HAP-1 (cell line): ENCODE data around the gene RGS9BP.
A peak's percentile ranks its signal among the peaks of the same experiment; 100 is the strongest.
"Not testable (repeated sequence)": the region's sequence is repeated elsewhere in the genome, so short reads cannot be mapped to it uniquely, and the experiment has no call there.

Experiments used
- DNase-seq, 2 experiments: peaks; one replicate each; pipeline ENCODE4 v3.0.0-alpha.2; 2016 to 2020; ENCODE audit warnings: low spot score in 2 of 2
- H3K27me3 ChIP-seq: fragments of 250-450 bp; sonication (Bioruptor Pico); 2 replicates; pipeline ENCODE4 v1.5.1; 2020; ENCODE audit warnings: low read depth, mild to moderate bottlenecking, moderate library complexity
- H3K36me3 ChIP-seq: fragments of 250-450 bp; sonication (Bioruptor Pico); replicated peaks from 2 replicates; pipeline ENCODE4 v1.5.1; 2020; ENCODE audit warnings: mild to moderate bottlenecking
- H3K4me1 ChIP-seq: fragments of 250-450 bp; sonication (Bioruptor Pico); 2 replicates; pipeline ENCODE4 v1.5.1; 2020; ENCODE audit warnings: mild to moderate bottlenecking
- H3K4me3 ChIP-seq: fragments of 250-450 bp; sonication (Bioruptor Pico); 2 replicates; pipeline ENCODE4 v1.5.1; 2020; ENCODE audit warnings: mild to moderate bottlenecking, moderate library complexity
- H3K9me3 ChIP-seq: fragments of 250-450 bp; sonication (Bioruptor Pico); 2 replicates; pipeline ENCODE4 v1.5.1; 2020; ENCODE audit warnings: mild to moderate bottlenecking, moderate library complexity
- in situ Hi-C: fragments of 300-500 bp; cut with MboI; formaldehyde crosslinking; loops from 3 replicates; pipeline ENCODE4 v1.14.3; 2020; ENCODE audit warnings: low sequenced_read_pairs, inconsistent platforms, mixed read lengths

The RGS9BP gene

DNA sequence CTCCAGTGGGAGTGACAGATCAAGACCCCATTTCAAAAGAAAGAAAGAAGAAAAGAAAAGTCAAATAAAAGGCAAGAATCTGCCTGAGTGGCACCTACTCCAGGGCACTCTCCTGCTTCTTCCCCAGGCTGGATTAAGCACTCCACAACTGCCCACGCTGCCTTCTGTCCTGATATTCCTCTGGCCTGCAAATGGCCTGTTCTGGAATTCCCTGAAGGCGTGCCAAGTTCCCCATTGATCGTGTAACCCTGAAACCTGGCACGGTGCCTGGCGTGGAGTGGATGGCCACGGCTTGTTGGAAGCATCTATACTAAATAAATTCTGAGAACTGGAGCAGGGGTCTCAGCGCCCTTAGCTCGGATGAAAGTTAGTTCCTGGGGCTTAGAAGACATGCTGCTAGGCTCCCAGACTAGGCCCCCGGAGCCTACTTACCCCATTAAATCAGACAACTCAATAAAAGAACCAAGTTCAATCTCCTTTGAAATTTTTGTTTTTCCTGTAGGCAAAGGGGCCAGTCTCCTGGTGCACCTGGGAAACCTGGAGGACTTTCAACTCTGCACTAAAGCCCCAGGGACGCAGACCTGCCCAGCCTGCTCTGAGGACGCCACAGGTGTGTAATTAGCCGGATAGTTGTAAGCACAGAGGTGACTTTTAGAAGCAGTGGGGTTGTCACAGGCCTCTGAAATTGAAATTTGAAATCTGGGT lies 22.6 kb upstream of the RGS9BP start:
- H3K36me3 ChIP-seq, result peaks cover 33% of the 10 kb centered on the region
- H3K4me3 ChIP-seq, result no peak overlapping the region

DNA sequence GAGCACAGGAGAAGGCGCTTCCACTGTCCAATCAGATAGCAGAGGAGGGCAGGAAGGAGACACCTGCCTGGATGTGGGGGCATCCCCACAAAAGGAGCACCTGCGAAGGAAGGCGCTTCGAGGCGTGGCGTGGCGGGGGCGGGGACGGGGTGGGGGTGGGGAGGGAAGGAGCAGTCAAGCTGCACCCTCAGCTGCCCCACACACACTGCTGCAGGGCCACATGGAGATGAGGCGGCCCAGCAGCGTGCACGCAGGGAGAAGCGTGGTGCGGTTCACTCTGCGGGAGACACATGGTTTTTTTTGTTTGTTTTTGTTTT lies 22.1 kb upstream of the RGS9BP start:
- in situ Hi-C loops, result no loop called here

More for the DNA sequence above, 22.6 kb upstream of the RGS9BP start:
- no peak for DNase-seq
- H3K9me3 ChIP-seq, result no peaks in the 10 kb centered on the region
- H3K27me3 ChIP-seq, result no peaks in the 10 kb centered on the region
- H3K4me1 ChIP-seq, result no peaks in the 10 kb centered on the region
- in situ Hi-C loops, result no loop called here

DNA sequence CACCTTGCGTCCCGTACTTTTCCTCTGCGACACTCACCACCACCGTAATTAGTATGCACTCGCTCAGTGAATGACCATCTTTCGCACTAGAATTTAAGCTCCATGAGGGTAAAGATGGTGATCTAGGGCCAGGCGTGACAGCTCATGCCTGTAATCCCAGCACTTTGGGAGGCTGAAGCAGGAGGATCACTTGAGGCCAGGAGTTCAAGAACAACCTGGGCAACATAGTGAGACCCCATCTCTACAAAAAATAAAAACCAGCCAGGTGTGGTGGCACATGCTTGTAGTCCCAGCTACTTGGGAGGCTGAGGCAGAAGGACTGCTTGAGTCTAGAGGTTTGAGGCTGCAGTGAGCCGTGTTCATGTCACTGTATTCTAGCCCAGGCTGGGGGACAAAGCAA lies 19.3 kb upstream of the RGS9BP start:
- H3K4me3 ChIP-seq, in situ Hi-C loops, H3K9me3 ChIP-seq, H3K4me1 ChIP-seq, DNase-seq, H3K27me3 ChIP-seq: not testable (repeated sequence)
- peaks cover 29% of the 10 kb centered on the region for H3K36me3 ChIP-seq

More for the DNA sequence above, 22.1 kb upstream of the RGS9BP start:
- Histone ChIP-seq H3K4me1 (no peaks in the 10 kb centered on the region), H3K27me3 (no peaks in the 10 kb centered on the region), H3K4me3 (no peak overlapping the region), H3K9me3 (no peaks in the 10 kb centered on the region), H3K36me3 (peaks cover 34% of the 10 kb centered on the region)
- no peak for DNase-seq

DNA sequence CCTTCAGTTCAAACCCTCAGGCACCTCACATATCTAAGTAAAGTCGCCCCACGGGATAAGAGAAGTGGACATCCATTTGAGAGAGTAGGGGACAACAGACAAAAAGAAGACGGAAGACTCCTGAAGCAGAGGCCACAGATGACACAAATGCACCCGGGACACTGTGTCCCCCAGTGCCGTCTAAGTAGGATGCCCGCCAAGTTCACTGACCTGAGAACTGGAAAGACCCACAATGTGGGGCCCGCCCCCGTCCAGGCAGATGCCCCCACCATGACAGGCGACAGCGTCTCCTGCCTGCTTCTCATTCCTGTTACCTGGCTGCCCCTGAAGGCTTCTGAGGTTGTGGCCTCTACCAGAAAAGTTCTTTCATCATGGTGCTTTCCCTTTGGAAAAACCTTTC lies 17.6 kb upstream of the RGS9BP start:
- peaks cover 28% of the 10 kb centered on the region for H3K36me3 ChIP-seq
- no peaks in the 10 kb centered on the region for H3K4me1 ChIP-seq
- no peaks in the 10 kb centered on the region for H3K9me3 ChIP-seq
- in situ Hi-C loops, result no loop called here
- no peak for DNase-seq
- no peaks in the 10 kb centered on the region for H3K27me3 ChIP-seq
- H3K4me3 ChIP-seq, result no peak overlapping the region

DNA sequence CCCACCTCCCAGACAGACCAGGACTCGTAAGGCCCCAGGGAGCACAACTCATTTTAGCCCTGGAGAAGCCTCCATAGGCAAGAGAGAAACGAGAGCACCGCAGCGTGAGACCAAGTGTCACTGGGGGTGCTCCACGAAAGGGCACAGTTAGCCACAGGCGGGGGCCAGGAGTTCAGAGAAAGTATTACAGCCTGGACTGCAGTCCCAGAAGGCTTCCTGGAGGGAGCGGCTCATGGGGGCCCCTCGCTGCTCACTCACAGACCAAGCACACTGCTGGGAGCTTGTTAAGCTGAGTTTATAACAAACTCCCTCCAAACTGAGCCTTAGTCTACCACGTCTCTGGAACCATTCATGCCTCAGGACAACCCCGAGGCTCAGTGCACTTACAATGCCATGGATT lies 17.1 kb upstream of the RGS9BP start:
- no peak overlapping the region for H3K4me3 ChIP-seq
- H3K27me3 ChIP-seq, result no peaks in the 10 kb centered on the region
- H3K4me1 ChIP-seq, result no peaks in the 10 kb centered on the region
- no peaks in the 10 kb centered on the region for H3K9me3 ChIP-seq
- peaks cover 26% of the 10 kb centered on the region for H3K36me3 ChIP-seq
- DNase-seq, result no peak
- in situ Hi-C loops, result no loop called here

DNA sequence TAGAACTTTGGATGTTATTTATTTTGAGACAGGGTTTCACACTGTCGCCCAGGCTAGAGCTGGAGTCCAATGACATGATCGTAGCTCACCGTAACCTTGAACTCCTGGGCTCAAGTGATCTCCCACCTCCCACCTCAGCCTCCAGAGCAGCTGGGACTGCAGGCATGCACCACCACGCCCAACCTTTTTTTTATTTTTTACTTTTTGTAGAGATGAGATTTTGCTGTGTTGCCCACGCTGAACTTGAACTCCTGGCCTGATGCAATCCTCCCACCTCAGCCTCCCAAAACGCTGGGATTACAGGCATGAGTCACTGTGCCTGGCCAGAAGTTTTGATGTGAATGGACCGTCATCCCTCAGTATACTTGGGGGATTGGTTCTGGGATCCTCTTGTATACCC lies 14.3 kb upstream of the RGS9BP start:
- DNase-seq, result no peak
- peaks cover 19% of the 10 kb centered on the region for H3K36me3 ChIP-seq
- H3K27me3 ChIP-seq, result no peaks in the 10 kb centered on the region
- in situ Hi-C loops, result no loop called here
- H3K4me1 ChIP-seq, result no peaks in the 10 kb centered on the region
- H3K4me3 ChIP-seq, result no peak overlapping the region
- H3K9me3 ChIP-seq, result no peaks in the 10 kb centered on the region

DNA sequence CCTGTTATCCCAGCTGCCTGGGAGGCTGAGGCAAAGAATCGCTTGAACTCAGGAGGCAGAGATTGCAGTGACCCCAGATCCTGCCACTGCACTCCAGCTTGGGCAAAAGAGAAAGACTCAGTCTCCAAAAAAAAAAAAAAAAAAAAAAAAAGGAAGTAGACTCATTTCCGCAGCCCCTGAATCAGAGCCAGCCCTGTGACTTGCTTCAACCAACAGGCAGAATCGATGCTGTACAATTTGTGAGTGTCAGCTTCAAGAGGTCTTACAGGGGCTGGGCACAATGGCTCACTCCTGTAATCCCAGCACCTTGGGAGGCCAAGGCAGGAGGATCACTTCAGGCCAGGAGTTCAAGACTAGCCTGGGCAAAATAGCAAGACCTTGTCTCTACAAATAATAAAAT lies 13.5 kb upstream of the RGS9BP start:
- Histone ChIP-seq H3K27me3 (no peaks in the 10 kb centered on the region), H3K4me1 (no peaks in the 10 kb centered on the region), H3K4me3 (no peak overlapping the region), H3K36me3 (peaks cover 20% of the 10 kb centered on the region), H3K9me3 (no peaks in the 10 kb centered on the region)
- in situ Hi-C loops, result no loop called here
- no peak for DNase-seq

DNA sequence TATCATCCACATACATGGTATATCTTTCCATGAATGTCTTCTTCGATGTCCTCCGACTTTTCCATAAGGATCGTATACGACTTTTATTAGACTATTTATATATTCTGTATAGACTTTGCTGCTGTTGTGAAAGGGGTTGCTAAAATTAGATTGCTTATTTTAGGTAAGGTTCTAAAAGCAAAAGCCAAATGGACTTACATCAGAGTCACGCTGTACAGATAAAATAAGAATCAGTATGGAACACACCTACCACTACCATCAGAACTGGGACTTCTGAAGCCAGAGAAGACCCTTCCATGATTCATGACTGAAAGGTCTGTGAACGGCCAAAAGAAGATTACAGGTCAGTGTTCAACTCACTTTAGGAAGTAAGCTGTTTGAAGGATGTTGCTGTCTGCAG lies 9.6 kb upstream of the RGS9BP start:
- in situ Hi-C loops, result no loop called here
- no peak for DNase-seq
- Histone ChIP-seq H3K36me3 (peaks cover 12% of the 10 kb centered on the region), H3K4me3 (no peak overlapping the region), H3K4me1 (no peaks in the 10 kb centered on the region), H3K9me3 (no peaks in the 10 kb centered on the region), H3K27me3 (no peaks in the 10 kb centered on the region)

DNA sequence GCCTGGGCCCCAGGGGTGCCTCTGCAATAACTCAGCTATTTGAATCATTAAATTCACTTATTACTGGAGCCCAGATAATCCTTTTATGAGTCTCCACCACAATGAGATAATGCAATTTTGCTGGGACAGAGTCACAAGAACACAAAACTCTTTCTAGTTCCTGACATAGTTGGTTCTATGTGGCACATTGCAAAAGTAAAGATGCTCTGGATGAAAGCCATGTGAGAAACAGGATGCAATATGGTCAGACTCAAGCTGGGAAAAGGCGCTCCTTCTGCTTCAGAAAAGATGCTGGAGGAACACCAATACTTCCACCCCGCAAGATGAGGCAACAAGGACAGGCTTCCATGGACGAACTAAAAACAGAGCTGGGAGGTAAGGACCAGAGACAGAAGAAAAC lies 6.3 kb upstream of the RGS9BP start:
- Histone ChIP-seq H3K4me3 (no peak overlapping the region), H3K36me3 (peaks cover 12% of the 10 kb centered on the region), H3K9me3 (no peaks in the 10 kb centered on the region), H3K27me3 (no peaks in the 10 kb centered on the region), H3K4me1 (no peaks in the 10 kb centered on the region; the same call in 1 of the 2 replicates)
- in situ Hi-C loops, result no loop called here
- DNase-seq, result no peak

DNA sequence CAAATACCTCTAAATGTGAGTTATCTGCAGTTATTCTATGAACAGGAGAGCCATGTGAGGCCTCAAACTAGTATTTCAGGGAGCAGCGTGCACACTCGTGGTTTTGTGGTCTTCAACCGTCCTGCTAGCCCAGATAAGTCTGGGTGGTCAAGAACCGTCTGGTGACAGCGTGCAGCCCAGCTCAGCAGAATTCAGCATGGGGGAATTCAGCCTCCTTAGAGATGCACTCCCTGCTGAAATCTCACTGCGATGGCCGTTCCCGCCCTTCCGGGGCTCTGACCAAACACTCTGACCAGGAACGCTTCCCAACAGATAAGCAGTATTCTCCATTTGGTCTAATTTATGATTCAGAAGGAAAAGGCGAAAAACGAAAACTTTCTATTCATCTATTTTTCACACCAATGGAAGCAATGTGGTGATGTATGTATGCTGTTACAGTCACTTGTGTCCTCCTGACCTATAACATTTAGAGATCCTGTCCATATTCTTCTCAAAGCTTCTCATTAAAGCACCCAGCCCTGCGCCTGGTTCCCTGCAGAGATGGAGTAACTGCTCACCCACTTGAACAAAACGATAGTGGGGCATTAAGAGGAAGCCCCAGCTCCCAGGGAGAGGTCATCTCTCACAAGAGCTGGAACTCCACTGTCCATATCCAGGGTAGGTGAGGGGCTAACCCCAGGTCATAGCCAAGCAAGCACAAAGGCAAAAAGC lies 3.6 kb upstream of the RGS9BP start:
- Histone ChIP-seq H3K36me3 (peaks cover 4% of the 10 kb centered on the region; the same call in 1 of the 2 replicates), H3K27me3 (no peaks in the 10 kb centered on the region), H3K4me3 (no peak overlapping the region), H3K4me1 (peaks cover 5% of the 10 kb centered on the region), H3K9me3 (no peaks in the 10 kb centered on the region)
- DNase-seq, result no peak
- in situ Hi-C loops, result no loop called here

DNA sequence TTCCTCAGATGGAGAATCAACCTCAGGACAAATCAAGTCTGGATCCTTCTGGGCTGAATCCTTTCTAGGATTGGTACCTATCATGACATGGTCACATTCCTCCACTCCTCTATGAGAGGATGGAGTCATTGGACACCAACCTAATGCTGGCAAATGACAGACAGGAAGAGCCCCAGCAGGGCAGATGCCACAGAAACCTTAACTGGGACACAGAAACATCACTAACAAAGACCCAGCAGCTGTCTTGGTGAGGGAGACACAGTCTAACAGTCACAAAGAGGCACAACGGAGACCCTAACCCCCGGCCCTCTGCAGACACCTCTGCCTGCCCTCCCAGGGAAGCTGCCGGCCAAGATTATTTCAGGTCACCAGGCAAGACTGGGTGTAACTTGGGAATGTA lies 2.8 kb upstream of the RGS9BP start:
- H3K4me3 ChIP-seq, result no peak overlapping the region
- in situ Hi-C loops, result no loop called here
- H3K4me1 ChIP-seq, result peaks cover 11% of the 10 kb centered on the region

DNA sequence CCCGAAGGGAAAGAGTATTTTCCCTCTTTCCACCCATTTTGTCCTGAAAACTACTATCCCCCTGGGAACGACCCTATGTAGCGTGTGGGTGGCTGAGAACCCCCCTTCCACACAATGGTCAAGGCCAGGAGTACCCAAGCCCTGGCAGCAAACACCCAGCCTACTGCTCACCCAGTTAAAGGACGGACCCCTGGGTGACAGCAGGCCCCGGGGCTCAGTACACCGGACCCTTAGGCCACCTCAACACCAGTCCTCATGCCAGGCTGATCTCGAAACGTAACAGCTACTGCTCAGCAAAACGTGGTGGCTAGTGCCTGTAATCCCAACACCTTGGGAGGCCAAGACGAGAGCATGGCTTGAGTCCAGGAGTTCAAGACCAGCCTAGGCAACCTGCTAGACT lies 2.1 kb upstream of the RGS9BP start:
- Histone ChIP-seq H3K36me3 (no peaks in the 10 kb centered on the region), H3K9me3 (no peaks in the 10 kb centered on the region), H3K4me1 (peaks cover 17% of the 10 kb centered on the region), H3K4me3 (peak overlapping the region; percentile 87; the same call in 1 of the 2 replicates), H3K27me3 (no peaks in the 10 kb centered on the region)
- DNase-seq, result no peak
- in situ Hi-C loops, result no loop called here

More for the DNA sequence above, 2.8 kb upstream of the RGS9BP start:
- Histone ChIP-seq H3K9me3 (no peaks in the 10 kb centered on the region), H3K36me3 (no peaks in the 10 kb centered on the region), H3K27me3 (no peaks in the 10 kb centered on the region)
- DNase-seq, result no peak

DNA sequence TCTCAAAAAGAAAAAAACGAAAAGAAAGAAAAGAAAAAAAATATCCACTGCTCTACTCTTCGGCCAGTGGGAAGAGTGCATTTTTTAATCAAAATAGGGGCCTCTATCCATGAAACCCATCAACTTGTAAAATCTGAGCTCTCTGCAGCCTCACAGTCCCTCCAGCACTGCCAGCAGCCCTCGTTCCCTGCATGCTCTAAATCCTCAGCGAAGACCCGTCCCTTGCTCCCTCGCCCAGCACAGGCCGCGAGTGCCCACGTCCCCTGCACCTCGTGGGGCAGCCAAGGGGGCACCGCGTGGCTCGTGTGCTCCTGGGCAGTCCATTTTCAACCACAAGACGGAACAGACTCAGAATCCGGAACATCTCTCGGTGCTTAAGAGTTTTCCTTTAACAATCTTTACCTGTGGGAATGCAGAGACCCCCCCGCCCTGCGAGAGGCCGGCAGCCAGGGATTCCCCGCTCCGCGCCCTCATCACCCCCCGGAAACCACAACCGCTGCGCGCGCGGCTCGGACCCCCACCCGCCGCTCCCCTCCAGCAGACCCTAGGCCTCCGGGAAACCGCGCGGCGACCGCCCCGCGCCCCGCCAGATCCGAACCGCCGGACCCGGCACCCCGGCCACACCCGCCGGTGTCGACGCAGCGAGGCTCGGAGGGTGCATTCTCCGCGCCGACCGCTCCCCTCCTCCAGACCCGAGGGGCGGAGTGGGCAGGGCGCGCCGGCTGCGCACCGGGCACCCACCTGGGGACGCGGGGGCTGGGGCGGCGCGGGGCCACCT lies 1.3 kb upstream of the RGS9BP start:
- in situ Hi-C loops, result no loop called here
- no peaks in the 10 kb centered on the region for H3K36me3 ChIP-seq
- DNase-seq, result peak; percentile 4 to 41
- H3K4me3 ChIP-seq, result peak overlapping the region; percentile 87
- H3K27me3 ChIP-seq, result no peaks in the 10 kb centered on the region
- H3K9me3 ChIP-seq, result no peaks in the 10 kb centered on the region
- H3K4me1 ChIP-seq, result peaks cover 19% of the 10 kb centered on the region
